ENCODE data around the gene DNAJB8.

DNAJB8 gene

DNA sequence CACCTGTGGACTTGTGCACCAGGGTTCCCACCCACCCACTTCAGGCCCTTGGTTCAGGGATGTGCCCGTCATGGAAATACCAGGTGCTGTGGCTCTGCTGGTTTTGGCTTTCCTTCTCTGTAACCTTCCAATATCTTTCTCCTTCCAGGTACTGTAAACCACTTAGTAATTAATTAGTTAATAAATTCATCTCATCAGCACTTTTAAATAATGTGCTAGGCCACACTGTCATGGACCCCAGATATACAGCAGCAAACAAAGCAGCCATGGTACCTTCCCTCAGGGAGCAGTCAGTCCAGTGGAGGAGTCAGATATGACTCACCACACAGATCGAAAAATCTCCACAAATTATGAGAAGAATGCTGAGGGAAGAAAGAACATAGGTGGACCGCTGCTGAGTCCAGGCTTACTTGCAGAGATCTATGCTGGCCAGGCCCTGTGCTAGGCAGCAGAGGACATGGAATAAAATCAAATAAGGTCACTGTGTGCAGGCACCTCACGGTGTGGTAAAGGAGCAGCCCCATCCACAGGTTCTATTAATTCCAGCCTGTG, 33.1 kb upstream of the DNAJB8 start:
- no peak overlapping the region for H3K4me3 ChIP-seq (ENCODE audit: low read length)
- peaks cover 2% of the 10 kb centered on the region for H3K4me1 ChIP-seq (ENCODE audit: control insufficient read depth, insufficient read depth, low read length)
- peaks cover 30% of the 10 kb centered on the region for H3K27me3 ChIP-seq (ENCODE audit: control insufficient read depth, insufficient read depth, low read length)
- H3K27ac ChIP-seq (ENCODE audit: low read depth, low read length): no peak overlapping the region
- no peaks in the 10 kb centered on the region for H3K36me3 ChIP-seq (ENCODE audit: control insufficient read depth, insufficient read depth, low read length)
- no peak overlapping the region for H3K9ac ChIP-seq (ENCODE audit: low read length)

DNA sequence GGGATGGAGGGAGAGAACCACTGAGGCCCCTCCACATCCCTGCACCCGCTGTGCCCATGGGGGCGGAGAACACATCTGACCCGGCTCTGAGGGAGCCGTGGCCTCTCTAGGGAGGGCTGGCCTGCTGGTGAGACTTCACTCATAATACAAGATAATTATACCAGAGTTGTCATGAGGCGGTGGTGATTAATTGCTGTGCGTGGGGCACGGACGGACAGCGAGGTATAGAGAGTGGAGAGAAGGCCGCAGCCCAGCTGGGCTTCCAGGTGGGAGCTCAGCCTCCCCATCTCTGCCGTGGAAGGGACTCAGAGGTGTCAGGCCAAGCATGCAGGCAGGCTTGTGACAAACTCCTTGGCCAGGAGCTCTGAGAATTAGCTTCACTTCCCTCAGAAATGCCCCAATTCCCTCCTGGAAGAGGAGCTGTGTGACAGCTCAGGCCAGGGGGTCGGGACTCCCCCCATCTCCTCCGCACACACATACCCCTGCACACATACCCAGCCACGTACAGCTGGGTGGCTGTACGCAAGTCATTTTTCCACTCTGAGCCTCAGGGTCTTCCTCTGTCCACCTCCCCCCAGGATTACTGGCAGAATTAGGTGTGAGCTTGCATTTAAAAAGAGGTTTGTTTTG, 32.3 kb upstream of the DNAJB8 start:
- H3K27me3 ChIP-seq (ENCODE audit: control insufficient read depth, insufficient read depth, low read length): peaks cover 34% of the 10 kb centered on the region
- no peak overlapping the region for H3K27ac ChIP-seq (ENCODE audit: low read depth, low read length)
- H3K9ac ChIP-seq (ENCODE audit: low read length): no peak overlapping the region
- no peak overlapping the region for H3K4me3 ChIP-seq (ENCODE audit: low read length)
- H3K4me1 ChIP-seq (ENCODE audit: control insufficient read depth, insufficient read depth, low read length): peaks cover 2% of the 10 kb centered on the region
- no peaks in the 10 kb centered on the region for H3K36me3 ChIP-seq (ENCODE audit: control insufficient read depth, insufficient read depth, low read length)

GRCh38 chr3:128498127-128498626, 31.5 kb upstream of the DNAJB8 start:
- no peak overlapping the region for H3K9ac ChIP-seq (ENCODE audit: low read length)
- H3K36me3 ChIP-seq (ENCODE audit: control insufficient read depth, insufficient read depth, low read length): no peaks in the 10 kb centered on the region
- no peak overlapping the region for H3K27ac ChIP-seq (ENCODE audit: low read depth, low read length)
- H3K4me3 ChIP-seq (ENCODE audit: low read length): no peak overlapping the region
- H3K4me1 ChIP-seq (ENCODE audit: control insufficient read depth, insufficient read depth, low read length): peaks cover 2% of the 10 kb centered on the region
- peaks cover 41% of the 10 kb centered on the region for H3K27me3 ChIP-seq (ENCODE audit: control insufficient read depth, insufficient read depth, low read length)

DNA sequence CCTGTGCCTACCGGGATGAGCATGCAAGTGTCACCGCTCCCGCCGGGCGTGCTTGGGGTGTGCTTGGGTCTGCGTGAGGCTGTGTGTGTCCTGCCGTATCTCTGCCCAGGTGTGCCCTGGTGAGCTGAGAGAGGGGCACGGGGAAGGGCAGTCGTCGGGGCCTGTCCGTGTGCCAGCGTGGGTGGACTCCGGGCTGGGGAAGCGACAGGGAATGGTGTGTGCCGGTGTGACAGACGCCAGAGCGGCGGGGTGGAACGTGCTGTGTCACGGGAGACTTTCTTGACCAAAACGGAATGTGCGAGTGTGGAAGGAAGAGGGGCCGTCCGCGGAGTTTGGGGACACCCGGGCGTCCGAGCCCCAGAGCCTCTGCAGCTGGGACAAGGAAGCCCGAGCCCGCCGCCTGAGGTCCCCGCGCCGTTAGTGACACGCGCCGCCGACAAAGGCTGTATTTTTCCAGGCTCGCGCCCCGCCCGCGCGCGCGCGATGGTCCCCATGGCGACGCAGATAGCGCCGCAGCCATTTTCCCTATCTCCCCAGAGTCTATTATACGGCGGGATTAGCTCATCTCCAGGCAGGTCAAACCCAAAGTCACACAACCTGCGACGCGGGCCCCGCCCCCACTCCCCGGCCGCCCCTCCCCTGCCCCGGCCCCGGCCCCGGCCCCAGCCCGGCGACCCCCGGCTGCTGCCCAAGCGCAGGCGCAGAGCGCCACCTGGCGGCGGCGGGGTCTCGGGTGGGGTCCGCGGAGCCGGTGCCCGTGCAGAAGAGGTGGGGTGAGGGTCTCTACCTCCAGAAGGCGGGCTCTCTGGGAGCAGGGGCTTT, 30.8 kb upstream of the DNAJB8 start:
- Histone ChIP-seq H3K4me3 (ENCODE audit: low read length) (peak overlapping the region; percentile 43), H3K27ac (ENCODE audit: low read depth, low read length) (no peak overlapping the region), H3K36me3 (ENCODE audit: control insufficient read depth, insufficient read depth, low read length) (no peaks in the 10 kb centered on the region), H3K4me1 (ENCODE audit: control insufficient read depth, insufficient read depth, low read length) (peaks cover 2% of the 10 kb centered on the region), H3K27me3 (ENCODE audit: control insufficient read depth, insufficient read depth, low read length) (peaks cover 41% of the 10 kb centered on the region), H3K9ac (ENCODE audit: low read length) (no peak overlapping the region)

GRCh38 chr3:128496602-128497304, 30.1 kb upstream of the DNAJB8 start:
- peaks cover 45% of the 10 kb centered on the region for H3K27me3 ChIP-seq (ENCODE audit: control insufficient read depth, insufficient read depth, low read length)
- H3K9ac ChIP-seq (ENCODE audit: low read length): no peak overlapping the region
- no peaks in the 10 kb centered on the region for H3K36me3 ChIP-seq (ENCODE audit: control insufficient read depth, insufficient read depth, low read length)
- peaks cover 2% of the 10 kb centered on the region for H3K4me1 ChIP-seq (ENCODE audit: control insufficient read depth, insufficient read depth, low read length)
- H3K4me3 ChIP-seq (ENCODE audit: low read length): peak overlapping the region; percentile 43
- no peak overlapping the region for H3K27ac ChIP-seq (ENCODE audit: low read depth, low read length)

DNA sequence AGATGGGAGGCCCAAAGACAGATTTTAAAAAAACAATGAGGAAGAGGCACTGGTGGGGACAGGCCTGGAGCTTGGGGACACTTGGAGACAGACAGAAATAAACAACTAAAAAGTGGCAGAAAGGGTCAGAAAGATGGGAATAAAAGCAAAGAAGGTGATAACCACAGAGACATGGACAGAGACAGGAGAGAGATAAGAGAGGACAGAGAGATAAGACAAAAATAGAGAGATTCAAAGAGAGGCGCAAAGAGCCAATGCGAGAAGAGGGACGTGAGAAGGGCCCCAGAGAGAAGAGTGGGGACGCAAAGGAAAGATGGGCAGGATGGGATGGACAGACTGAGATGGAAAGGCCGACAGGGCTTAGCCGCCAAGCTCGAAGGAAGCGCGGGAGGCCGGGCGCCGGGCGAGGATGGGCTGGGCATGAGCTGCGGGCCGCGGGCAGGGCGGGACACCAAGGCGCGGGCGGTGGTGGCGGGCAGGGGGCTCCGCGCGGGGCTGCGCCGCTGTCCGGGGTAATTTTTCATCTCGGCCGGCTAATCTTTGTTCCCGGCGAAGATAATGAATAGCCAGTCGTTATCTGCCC, 29.4 kb upstream of the DNAJB8 start:
- H3K4me3 ChIP-seq (ENCODE audit: low read length): no peak overlapping the region
- peaks cover 2% of the 10 kb centered on the region for H3K4me1 ChIP-seq (ENCODE audit: control insufficient read depth, insufficient read depth, low read length)
- peaks cover 51% of the 10 kb centered on the region for H3K27me3 ChIP-seq (ENCODE audit: control insufficient read depth, insufficient read depth, low read length)
- no peak overlapping the region for H3K9ac ChIP-seq (ENCODE audit: low read length)
- no peaks in the 10 kb centered on the region for H3K36me3 ChIP-seq (ENCODE audit: control insufficient read depth, insufficient read depth, low read length)
- no peak overlapping the region for H3K27ac ChIP-seq (ENCODE audit: low read depth, low read length)

DNA sequence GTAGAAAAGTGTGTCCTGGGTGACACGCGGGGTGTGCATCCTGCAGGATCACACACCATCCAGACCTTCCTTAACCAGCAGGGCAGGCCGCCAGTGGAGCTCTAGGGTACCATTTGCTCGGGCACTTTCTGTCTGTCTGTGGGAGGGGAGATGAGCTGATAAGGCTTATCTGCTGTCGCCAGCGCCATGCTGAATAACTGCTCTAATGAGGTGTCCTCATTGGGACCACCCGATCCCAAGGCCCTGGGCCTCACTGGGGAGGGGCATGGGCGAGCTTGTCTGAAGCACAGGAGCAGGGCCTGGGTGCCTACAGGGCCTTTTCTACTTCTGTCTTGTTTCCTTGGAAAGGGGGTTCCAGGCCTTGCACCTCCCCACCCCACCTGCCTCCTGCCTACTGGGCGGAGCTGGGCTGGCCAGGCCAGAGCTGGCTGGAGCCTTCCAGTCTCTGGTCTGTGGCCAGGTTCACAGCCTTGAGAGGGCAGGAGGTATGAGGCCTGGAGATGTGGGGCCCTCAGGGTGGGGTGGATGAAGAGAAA, 28.8 kb upstream of the DNAJB8 start:
- Histone ChIP-seq H3K36me3 (ENCODE audit: control insufficient read depth, insufficient read depth, low read length) (no peaks in the 10 kb centered on the region), H3K4me3 (ENCODE audit: low read length) (no peak overlapping the region), H3K27me3 (ENCODE audit: control insufficient read depth, insufficient read depth, low read length) (peaks cover 56% of the 10 kb centered on the region), H3K27ac (ENCODE audit: low read depth, low read length) (no peak overlapping the region), H3K9ac (ENCODE audit: low read length) (no peak overlapping the region), H3K4me1 (ENCODE audit: control insufficient read depth, insufficient read depth, low read length) (peaks cover 2% of the 10 kb centered on the region)

DNA sequence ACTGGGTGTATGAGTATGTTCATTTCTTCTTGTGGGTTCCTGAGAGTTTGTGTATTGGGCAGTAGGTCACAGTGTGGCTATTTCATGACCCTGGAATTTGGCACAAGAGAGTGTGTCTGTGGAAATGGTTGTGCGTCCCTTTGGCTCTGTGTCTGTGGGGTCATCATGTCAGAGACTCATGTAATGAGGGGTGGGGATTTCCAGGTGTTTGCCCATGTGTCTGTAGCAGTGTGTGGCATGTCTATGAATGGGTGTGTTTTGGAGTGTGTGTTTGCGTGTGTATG, 27.6 kb upstream of the DNAJB8 start:
- Histone ChIP-seq H3K4me1 (ENCODE audit: control insufficient read depth, insufficient read depth, low read length) (peaks cover 6% of the 10 kb centered on the region), H3K27me3 (ENCODE audit: control insufficient read depth, insufficient read depth, low read length) (peaks cover 65% of the 10 kb centered on the region)

DNA sequence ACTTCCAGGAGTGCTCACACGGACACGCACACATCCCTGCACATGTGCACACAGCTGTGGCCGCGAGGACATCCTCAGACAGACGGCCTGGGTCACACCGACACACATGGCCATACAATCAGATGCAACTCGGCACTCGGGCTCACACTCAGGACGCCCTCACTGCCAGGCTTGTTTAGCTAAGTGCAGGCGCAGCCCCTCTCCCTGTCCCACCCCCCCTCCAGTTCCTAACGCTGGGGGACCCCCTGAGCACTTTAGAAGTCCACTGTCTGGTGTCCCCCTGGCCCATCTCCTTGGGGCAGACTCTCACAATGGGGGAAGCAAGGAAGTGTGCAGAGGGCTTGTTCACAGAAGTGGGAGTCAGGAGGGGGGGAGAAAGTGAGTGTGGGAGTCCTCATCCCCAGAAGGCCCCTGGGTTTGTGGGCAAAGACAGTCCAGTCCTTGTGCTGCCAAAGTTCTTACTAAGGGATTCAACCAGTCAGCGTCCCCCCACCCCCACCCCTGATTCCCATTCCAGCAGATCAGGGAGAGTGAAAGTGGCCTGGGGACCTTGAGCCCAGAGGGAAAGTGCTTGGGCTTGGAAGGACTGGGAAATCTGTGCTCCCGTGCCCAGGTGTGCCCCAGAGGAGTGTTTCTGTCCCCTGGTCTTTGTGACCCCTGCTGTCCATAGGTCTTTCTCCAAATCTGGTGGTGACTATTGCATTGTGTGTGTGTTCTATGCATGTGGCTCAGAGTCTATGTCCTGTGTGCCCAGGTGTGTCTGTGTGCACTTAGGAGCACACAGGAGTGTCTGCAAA, 27.1 kb upstream of the DNAJB8 start:
- peaks cover 62% of the 10 kb centered on the region for H3K27me3 ChIP-seq (ENCODE audit: control insufficient read depth, insufficient read depth, low read length)
- H3K9ac ChIP-seq (ENCODE audit: low read length): no peak overlapping the region
- peaks cover 6% of the 10 kb centered on the region for H3K4me1 ChIP-seq (ENCODE audit: control insufficient read depth, insufficient read depth, low read length)
- no peak overlapping the region for H3K4me3 ChIP-seq (ENCODE audit: low read length)
- H3K27ac ChIP-seq (ENCODE audit: low read depth, low read length): no peak overlapping the region
- no peaks in the 10 kb centered on the region for H3K36me3 ChIP-seq (ENCODE audit: control insufficient read depth, insufficient read depth, low read length)

More for the DNA sequence above, 27.6 kb upstream of the DNAJB8 start:
- Histone ChIP-seq H3K9ac (ENCODE audit: low read length) (no peak overlapping the region), H3K4me3 (ENCODE audit: low read length) (no peak overlapping the region), H3K27ac (ENCODE audit: low read depth, low read length) (no peak overlapping the region), H3K36me3 (ENCODE audit: control insufficient read depth, insufficient read depth, low read length) (no peaks in the 10 kb centered on the region)

- Histone ChIP-seq H3K27me3 (ENCODE audit: control insufficient read depth, insufficient read depth, low read length) (peaks cover 62% of the 10 kb centered on the region), H3K36me3 (ENCODE audit: control insufficient read depth, insufficient read depth, low read length) (no peaks in the 10 kb centered on the region), H3K27ac (ENCODE audit: low read depth, low read length) (no peak within 1 kb of the TSS), H3K4me3 (ENCODE audit: low read length) (no peak within 1 kb of the TSS), H3K9ac (ENCODE audit: low read length) (no peak within 1 kb of the TSS), H3K4me1 (ENCODE audit: control insufficient read depth, insufficient read depth, low read length) (peaks cover 6% of the 10 kb centered on the region)
Measured at GRCh38 chr3:128492671-128493569, 26.2 kb upstream of the DNAJB8 start, which contains the start of gene GATA2. GATA2 (minus strand) TSS chr3:128493201; CDS start chr3:128487031, 6,170 bp downstream.
